ENCODE measurements around the gene ZBTB33. TPM values are rescaled to one million over a fixed set of nuclear protein-coding genes. Genes with fewer than 3 reads are reported as not detected.

ZBTB33 gene
- total RNA-seq, 2 donors from 2014 or later: 6.0 to 6.3 TPM

GRCh38 chrX:120301497-120301896 lies 50.9 kb downstream of the ZBTB33 start:
- H3K9me3 ChIP-seq: no peaks in the 10 kb centered on the region
- no peak overlapping the region for H3K4me3 ChIP-seq
- no peaks in the 10 kb centered on the region for H3K4me1 ChIP-seq
- no peaks in the 10 kb centered on the region for H3K36me3 ChIP-seq
- H3K27me3 ChIP-seq: no peaks in the 10 kb centered on the region
- no peak overlapping the region for H3K27ac ChIP-seq
- TF ChIP-seq CTCF (IDR thresholded peaks at IDR 0.05): no peak
- no peak for DNase-seq (ENCODE audit: low spot score)

GRCh38 chrX:120301960-120302359 lies 51.3 kb downstream of the ZBTB33 start:
- H3K4me1 ChIP-seq: no peaks in the 10 kb centered on the region
- H3K36me3 ChIP-seq: no peaks in the 10 kb centered on the region
- DNase-seq (ENCODE audit: low spot score): no peak
- no peaks in the 10 kb centered on the region for H3K27me3 ChIP-seq
- no peaks in the 10 kb centered on the region for H3K9me3 ChIP-seq
- no peak for TF ChIP-seq CTCF (IDR thresholded peaks at IDR 0.05)
- no peak overlapping the region for H3K27ac ChIP-seq
- no peak overlapping the region for H3K4me3 ChIP-seq

- Histone ChIP-seq H3K4me1 (no peaks in the 10 kb centered on the region), H3K36me3 (no peaks in the 10 kb centered on the region), H3K4me3 (no peak overlapping the region), H3K27me3 (no peaks in the 10 kb centered on the region), H3K9me3 (no peaks in the 10 kb centered on the region), H3K27ac (no peak overlapping the region)
- TF ChIP-seq CTCF (IDR thresholded peaks at IDR 0.05): no peak
- DNase-seq (ENCODE audit: low spot score): no peak
These were observed 51.8 kb downstream of the ZBTB33 start for GRCh38 chrX:120302434-120302833.

GRCh38 chrX:120304256-120304655 lies 53.6 kb downstream of the ZBTB33 start:
- H3K27me3 ChIP-seq: peaks cover 0 to 2% of the 10 kb centered on the region in 2 donors
- DNase-seq (ENCODE audit: low spot score): no peak
- H3K4me1 ChIP-seq: peaks cover 0 to 7% of the 10 kb centered on the region in 2 donors
- no peak overlapping the region for H3K4me3 ChIP-seq
- no peak overlapping the region for H3K27ac ChIP-seq
- no peak for TF ChIP-seq CTCF (IDR thresholded peaks at IDR 0.05)
- H3K36me3 ChIP-seq: no peaks in the 10 kb centered on the region
- H3K9me3 ChIP-seq: no peaks in the 10 kb centered on the region

GRCh38 chrX:120305531-120306141 lies 55.0 kb downstream of the ZBTB33 start:
- Histone ChIP-seq H3K27me3 (peaks cover 0 to 2% of the 10 kb centered on the region in 2 donors), H3K4me3 (no peak overlapping the region), H3K27ac (no peak overlapping the region), H3K36me3 (no peaks in the 10 kb centered on the region), H3K4me1 (peaks cover 0 to 21% of the 10 kb centered on the region in 2 donors), H3K9me3 (no peaks in the 10 kb centered on the region)
- DNase-seq (ENCODE audit: low spot score): no peak
- no peak for TF ChIP-seq CTCF (IDR thresholded peaks at IDR 0.05)

GRCh38 chrX:120306630-120307029 lies 56.0 kb downstream of the ZBTB33 start:
- Histone ChIP-seq H3K27me3 (peaks cover 0 to 2% of the 10 kb centered on the region in 2 donors), H3K36me3 (no peaks in the 10 kb centered on the region), H3K27ac (no peak overlapping the region), H3K9me3 (no peaks in the 10 kb centered on the region), H3K4me1 (peaks cover 0 to 27% of the 10 kb centered on the region in 2 donors), H3K4me3 (no peak overlapping the region)
- no peak for TF ChIP-seq CTCF (IDR thresholded peaks at IDR 0.05)
- DNase-seq (ENCODE audit: low spot score): no peak
